H1 (cell line): ENCODE results near the gene GRIK4. TPM values are rescaled to one million over a fixed set of nuclear protein-coding genes. Genes with fewer than 3 reads are reported as not detected.

Experiments
- CHD7 ChIP-seq: fragments of 300-600 bp; sonication (generic); IDR thresholded peaks from 2 replicates; pipeline ENCODE4 v1.7.1; 2012; ENCODE audit warnings: low read length, moderate library complexity, mild to moderate bottlenecking, inconsistent platforms; ENCODE audit not compliant: insufficient replicate concordance
- JUND ChIP-seq: IDR thresholded peaks from 2 replicates; pipeline ENCODE4 v1.6.1; 2011; ENCODE audit warnings: mild to moderate bottlenecking, improper control_type of control experiment, low read length
- RAD21 ChIP-seq, 2 experiments: IDR thresholded peaks in 1 of 2; conservative IDR thresholded peaks in 1 of 2; 2 replicates each; pipeline ENCODE4 v1.6.1; 2011; ENCODE audit warnings: low read depth in 2 of 2, low read length in 2 of 2, improper control_type of control experiment in 1 of 2, inconsistent platforms in 1 of 2, mild to moderate bottlenecking in 1 of 2, moderate library complexity in 1 of 2
- polyA plus RNA-seq, 7 experiments: library from polyadenylated mRNA; depleted of rRNA in 3 of 7; stranded (reverse) in 5 of 7; unstranded in 2 of 7; fragments of >200 nt in 5 of 7; fragments of 200-250 nt in 2 of 7; gene quantifications; 1 replicate in 5 of 7; 2 replicates in 1 of 7; 4 replicates in 1 of 7; pipeline versions ENCODE4 v1.2.1 to v1.2.3, GENCODE V29; 2011 to 2013; ENCODE audit warnings: missing spikeins in 2 of 7, mixed read lengths in 2 of 7
- total RNA-seq: library from RNA; stranded (reverse); fragmentation: NEBNext Ultra II Directional; extraction: Animal tissue kit (Norgen Biotek cat#: 25700); gene quantifications from 2 replicates; pipeline ENCODE4 v1.2.1, GENCODE V29; 2021

GRIK4 gene
- total and polyA plus RNA-seq, 2 of the 8 experiments (the other 6 are each of a cell fraction or from before 2014, with no cell fraction given) = 1.2 to 2.9 TPM

- TF ChIP-seq CHD7 = no peak
- no peak for TF ChIP-seq JUND
- no peak for TF ChIP-seq RAD21 (IDR thresholded peaks at IDR 0.05 in 1 of 2, conservative IDR thresholded peaks at IDR 0.05 in 1 of 2; ENCODE audit: low read depth in 2 of 2, low read length in 2 of 2)
Observed at GRCh38 chr11:120566176-120566575, 54.6 kb downstream of the GRIK4 start (continued).
